ENCODE results near the gene OR6V1. TPM values are rescaled to one million over a fixed set of nuclear protein-coding genes. Genes with fewer than 3 reads are reported as not detected.

Gene OR6V1
- total RNA-seq, 1 donor from 2014 or later, result not detected

DNA sequence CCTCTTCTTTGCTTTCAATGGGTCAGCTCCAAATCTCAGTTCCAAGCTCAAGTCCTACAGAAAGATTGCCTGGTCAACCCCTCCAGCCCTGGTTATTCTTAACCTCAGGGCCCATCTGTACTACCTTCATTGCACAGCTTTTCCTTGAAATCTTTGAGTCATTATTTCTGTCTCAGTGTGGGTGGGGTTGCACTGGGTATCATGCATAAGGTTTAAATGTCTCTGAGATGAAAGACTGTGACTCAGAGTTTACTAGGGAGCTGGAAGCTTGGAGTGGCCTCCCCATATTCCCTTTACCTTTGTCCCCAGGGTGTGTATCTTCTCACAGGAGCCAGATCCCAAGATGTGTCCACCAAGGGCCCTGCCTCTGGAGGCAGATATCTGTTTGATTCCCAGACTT lies 3.3 kb upstream of the OR6V1 start:
- H3K27ac ChIP-seq, result no peak overlapping the region
- TF ChIP-seq, protein P1, sequence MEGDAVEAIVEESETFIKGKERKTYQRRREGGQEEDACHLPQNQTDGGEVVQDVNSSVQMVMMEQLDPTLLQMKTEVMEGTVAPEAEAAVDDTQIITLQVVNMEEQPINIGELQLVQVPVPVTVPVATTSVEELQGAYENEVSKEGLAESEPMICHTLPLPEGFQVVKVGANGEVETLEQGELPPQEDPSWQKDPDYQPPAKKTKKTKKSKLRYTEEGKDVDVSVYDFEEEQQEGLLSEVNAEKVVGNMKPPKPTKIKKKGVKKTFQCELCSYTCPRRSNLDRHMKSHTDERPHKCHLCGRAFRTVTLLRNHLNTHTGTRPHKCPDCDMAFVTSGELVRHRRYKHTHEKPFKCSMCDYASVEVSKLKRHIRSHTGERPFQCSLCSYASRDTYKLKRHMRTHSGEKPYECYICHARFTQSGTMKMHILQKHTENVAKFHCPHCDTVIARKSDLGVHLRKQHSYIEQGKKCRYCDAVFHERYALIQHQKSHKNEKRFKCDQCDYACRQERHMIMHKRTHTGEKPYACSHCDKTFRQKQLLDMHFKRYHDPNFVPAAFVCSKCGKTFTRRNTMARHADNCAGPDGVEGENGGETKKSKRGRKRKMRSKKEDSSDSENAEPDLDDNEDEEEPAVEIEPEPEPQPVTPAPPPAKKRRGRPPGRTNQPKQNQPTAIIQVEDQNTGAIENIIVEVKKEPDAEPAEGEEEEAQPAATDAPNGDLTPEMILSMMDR (IDR thresholded peaks at IDR 0.05), result no peak
- intact Hi-C loops (cut with DNase I), result no loop called here
- H3K36me3 ChIP-seq, result no peaks in the 10 kb centered on the region
- H3K9me3 ChIP-seq, result no peaks in the 10 kb centered on the region
- ATAC-seq (no peak), DNase-seq (no peak)
- no peaks in the 10 kb centered on the region for H3K27me3 ChIP-seq (ENCODE audit: low read depth)
- peaks cover 6% of the 10 kb centered on the region for H3K4me1 ChIP-seq
- no peak overlapping the region for H3K4me3 ChIP-seq

DNA sequence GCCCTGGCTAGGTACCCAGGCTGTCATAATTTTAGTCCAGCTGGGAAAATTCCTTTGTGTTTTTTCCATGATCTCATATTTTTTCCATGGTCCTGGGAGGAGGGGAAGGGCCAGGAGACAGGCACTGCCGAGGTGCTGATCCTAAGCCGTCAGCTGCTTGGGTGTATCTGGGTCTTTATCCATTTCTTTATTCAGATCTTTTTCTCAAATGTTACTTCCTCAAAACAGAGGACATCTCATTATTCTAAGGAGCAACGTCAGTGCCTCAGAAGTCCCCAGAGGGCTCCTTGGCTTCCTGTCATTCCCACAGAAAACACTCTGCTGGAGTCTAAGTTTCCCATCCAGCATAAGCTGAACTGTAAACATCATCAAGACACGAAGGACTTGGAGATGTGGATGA lies 2.8 kb upstream of the OR6V1 start:
- intact Hi-C loops (cut with DNase I), result no loop called here
- Histone ChIP-seq H3K4me3 (no peak overlapping the region), H3K9me3 (no peaks in the 10 kb centered on the region), H3K4me1 (peaks cover 6% of the 10 kb centered on the region), H3K27me3 (ENCODE audit: low read depth) (no peaks in the 10 kb centered on the region), H3K27ac (no peak overlapping the region), H3K36me3 (no peaks in the 10 kb centered on the region)
- DNase-seq (no peak), ATAC-seq (no peak)
- TF ChIP-seq, protein P1 (IDR thresholded peaks at IDR 0.05), result no peak

DNA sequence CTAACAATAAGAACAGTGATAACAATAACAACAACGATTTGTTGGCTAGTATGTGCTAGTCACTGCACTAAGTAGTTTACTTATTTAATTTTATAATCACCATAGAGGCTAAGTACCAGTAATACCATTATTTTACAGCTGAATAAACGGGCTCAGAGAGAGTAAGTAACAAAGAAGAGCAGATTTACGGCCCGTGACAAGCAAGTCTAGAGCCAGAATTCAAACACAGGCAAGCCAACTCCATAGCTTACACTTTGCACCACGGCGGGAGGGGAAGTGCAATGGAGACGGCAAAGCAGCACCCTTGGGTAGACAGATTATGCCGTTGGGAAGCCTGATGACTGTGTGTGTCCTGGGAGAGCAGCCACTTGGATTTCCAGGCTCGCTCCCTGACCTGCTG lies 1.2 kb upstream of the OR6V1 start:
- peaks cover 6% of the 10 kb centered on the region for H3K4me1 ChIP-seq
- DNase-seq, result no peak
- H3K27ac ChIP-seq, result no peak overlapping the region
- TF ChIP-seq, protein P1 (IDR thresholded peaks at IDR 0.05), result no peak
- no peaks in the 10 kb centered on the region for H3K27me3 ChIP-seq (ENCODE audit: low read depth)
- intact Hi-C loops (cut with DNase I), result no loop called here
- no peaks in the 10 kb centered on the region for H3K36me3 ChIP-seq
- ATAC-seq, result no peak
- no peaks in the 10 kb centered on the region for H3K9me3 ChIP-seq
- no peak overlapping the region for H3K4me3 ChIP-seq

DNA sequence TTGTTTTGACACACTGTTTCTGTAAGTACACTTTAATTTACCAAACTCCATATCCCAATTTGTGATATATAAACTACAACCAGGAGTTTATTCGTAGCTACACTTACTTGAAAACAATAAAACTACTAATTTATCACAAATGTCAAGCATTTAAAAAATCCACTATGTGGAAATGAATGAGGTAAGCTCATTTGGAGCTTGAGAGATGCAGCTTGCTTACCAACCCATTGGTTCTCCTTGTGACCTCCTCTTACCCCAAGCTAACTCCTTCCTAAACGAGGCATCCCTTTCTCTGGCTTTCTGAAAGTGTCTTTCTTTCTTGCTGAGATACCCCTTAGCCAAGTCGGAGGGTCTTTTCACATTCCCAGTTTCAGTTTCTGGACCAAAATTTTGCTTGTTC lies 2.5 kb downstream of the OR6V1 start:
- intact Hi-C loops (cut with DNase I), result no loop called here
- H3K9me3 ChIP-seq, result no peaks in the 10 kb centered on the region
- no peak for DNase-seq
- no peaks in the 10 kb centered on the region for H3K36me3 ChIP-seq
- H3K27ac ChIP-seq, result no peak overlapping the region
- TF ChIP-seq, protein P1 (IDR thresholded peaks at IDR 0.05), result no peak
- H3K4me1 ChIP-seq, result no peaks in the 10 kb centered on the region
- H3K27me3 ChIP-seq (ENCODE audit: low read depth), result no peaks in the 10 kb centered on the region
- ATAC-seq, result no peak
- H3K4me3 ChIP-seq, result no peak overlapping the region

DNA sequence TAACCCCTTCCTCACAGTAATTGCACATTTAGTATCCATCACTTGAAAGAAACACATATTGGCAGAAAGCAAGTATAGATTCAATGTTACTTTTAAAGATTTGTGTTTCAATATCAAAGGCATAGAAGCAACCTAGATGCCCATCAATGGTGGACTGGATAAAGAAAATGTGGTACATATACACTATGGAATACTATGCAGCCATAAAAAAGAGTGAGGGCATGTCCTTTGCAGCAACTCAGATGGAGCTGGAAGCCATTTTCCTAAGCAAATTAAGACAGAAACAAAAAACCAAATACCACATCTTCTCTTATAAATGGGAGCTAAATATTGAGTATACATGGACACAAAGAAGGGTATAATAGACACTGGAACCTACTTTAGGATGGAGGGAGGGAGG lies 3.6 kb downstream of the OR6V1 start:
- Histone ChIP-seq H3K4me3 (no peak overlapping the region), H3K4me1 (no peaks in the 10 kb centered on the region), H3K27ac (no peak overlapping the region), H3K9me3 (no peaks in the 10 kb centered on the region), H3K36me3 (no peaks in the 10 kb centered on the region), H3K27me3 (ENCODE audit: low read depth) (no peaks in the 10 kb centered on the region)
- intact Hi-C loops (cut with DNase I), result no loop called here
- ATAC-seq (no peak), DNase-seq (no peak)
- TF ChIP-seq, protein P1 (IDR thresholded peaks at IDR 0.05), result no peak

DNA sequence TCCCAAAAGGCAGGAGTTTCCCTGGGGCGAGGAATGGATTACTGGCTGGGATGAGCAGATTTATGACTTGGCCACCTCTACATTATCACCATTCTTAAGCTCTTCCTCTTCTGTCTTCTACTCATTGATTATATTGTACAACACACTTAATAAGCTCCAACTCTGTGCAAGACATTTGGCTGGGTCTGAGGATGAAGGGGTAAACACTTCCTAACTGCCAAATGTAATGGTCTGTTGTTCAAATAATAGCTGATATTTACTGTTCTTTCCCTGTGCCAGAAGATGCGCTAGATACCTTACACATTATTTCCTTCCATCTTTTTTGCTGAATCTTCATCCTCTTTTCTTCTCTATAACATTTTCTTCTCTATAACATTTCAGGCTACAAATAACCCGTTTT lies 11.6 kb downstream of the OR6V1 start:
- Histone ChIP-seq H3K27ac (no peak overlapping the region), H3K36me3 (no peaks in the 10 kb centered on the region), H3K4me3 (no peak overlapping the region), H3K27me3 (ENCODE audit: low read depth) (no peaks in the 10 kb centered on the region), H3K9me3 (no peaks in the 10 kb centered on the region), H3K4me1 (no peaks in the 10 kb centered on the region)
- intact Hi-C loops (cut with DNase I), result no loop called here
- ATAC-seq (no peak), DNase-seq (no peak)
- TF ChIP-seq, protein P1 (IDR thresholded peaks at IDR 0.05), result no peak
